Liver (tissue), 9 donors: Measurements from ENCODE around the gene LAMTOR2. TPM values are rescaled to one million over a fixed set of nuclear protein-coding genes. Genes with fewer than 3 reads are reported as not detected.

ENCODE experiments used
- DNase-seq: peaks from one replicate; pipeline ENCODE4 v3.0.0-alpha.2; 2017; ENCODE audit warnings: low spot score
- H3K27ac ChIP-seq, 2 donors: one replicate each; pipeline ENCODE4 v1.7.0; 2013; ENCODE audit warnings: inconsistent platforms in 2 of 2, low read length in 2 of 2, control low read depth in 1 of 2, low read depth in 1 of 2, mild to moderate bottlenecking in 1 of 2
- H3K27me3 ChIP-seq, 4 donors: one replicate each; pipeline versions ENCODE4 v1.6.1 to v1.7.0; 2013; ENCODE audit warnings: low read length in 3 of 4, inconsistent platforms in 1 of 4, mild to moderate bottlenecking in 1 of 4, moderate library complexity in 1 of 4; ENCODE audit not compliant: control insufficient read depth in 4 of 4, insufficient read depth in 4 of 4
- H3K36me3 ChIP-seq, 4 donors: one replicate each; pipeline versions ENCODE4 v1.6.1 to v1.7.0; 2013; ENCODE audit warnings: low read length in 3 of 4, mild to moderate bottlenecking in 3 of 4, low read depth in 1 of 4, moderate library complexity in 1 of 4; ENCODE audit not compliant: control insufficient read depth in 4 of 4, insufficient read depth in 3 of 4
- H3K4me1 ChIP-seq, 4 donors: one replicate each; pipeline versions ENCODE4 v1.6.1 to v1.7.0; 2013; ENCODE audit warnings: low read length in 3 of 4, mild to moderate bottlenecking in 3 of 4, moderate library complexity in 1 of 4; ENCODE audit not compliant: control insufficient read depth in 4 of 4, insufficient read depth in 4 of 4
- H3K4me3 ChIP-seq, 3 donors: one replicate each; pipeline versions ENCODE4 v1.6.1 to v1.7.0; 2013; ENCODE audit warnings: low read length in 3 of 3, control low read depth in 1 of 3, low read depth in 1 of 3, mild to moderate bottlenecking in 1 of 3
- H3K9ac ChIP-seq, 2 donors: one replicate each; pipeline ENCODE4 v1.7.0; 2013; ENCODE audit warnings: low read length in 2 of 2, mild to moderate bottlenecking in 2 of 2, moderate library complexity in 2 of 2, control low read depth in 1 of 2, low read depth in 1 of 2
- H3K9me3 ChIP-seq, 4 donors: one replicate each; pipeline versions ENCODE4 v1.6.1 to v1.7.0; 2013; ENCODE audit warnings: low read length in 3 of 4; ENCODE audit not compliant: control insufficient read depth in 4 of 4
- ATF3 ChIP-seq: IDR thresholded peaks from 2 replicates; pipeline ENCODE4 v1.6.1; 2016; ENCODE audit warnings: antibody characterized with exemption
- CTCF ChIP-seq: fragments of 150-350 bp; IDR thresholded peaks from 2 replicates; pipeline ENCODE4 v1.5.1; 2017; ENCODE audit warnings: improper control_type of control experiment, low read depth, low read length; ENCODE audit not compliant: missing input control
- EGR1 ChIP-seq, 2 donors: IDR thresholded peaks; 2 replicates each; pipeline ENCODE4 v1.6.1; 2016 to 2018; ENCODE audit warnings: antibody characterized with exemption in 2 of 2, low read depth in 2 of 2
- FOXA1 ChIP-seq: IDR thresholded peaks from 2 replicates; pipeline ENCODE4 v1.6.1; 2016; ENCODE audit warnings: antibody characterized with exemption
- FOXA2 ChIP-seq: IDR thresholded peaks from 2 replicates; pipeline ENCODE4 v1.6.1; 2016; ENCODE audit warnings: antibody characterized with exemption
- GABPA ChIP-seq, 2 donors: IDR thresholded peaks in 1 of 2; conservative IDR thresholded peaks in 1 of 2; 2 replicates each; pipeline ENCODE4 v1.6.1; 2016; ENCODE audit warnings: antibody characterized with exemption in 2 of 2, mild to moderate bottlenecking in 1 of 2, moderate library complexity in 1 of 2
- HNF4A ChIP-seq, 2 donors: conservative IDR thresholded peaks; 2 replicates each; pipeline ENCODE4 v1.6.1; 2016; ENCODE audit warnings: antibody characterized with exemption in 2 of 2, mild to moderate bottlenecking in 2 of 2
- HNF4G ChIP-seq: IDR thresholded peaks from 2 replicates; pipeline ENCODE4 v1.6.1; 2016; ENCODE audit warnings: antibody characterized with exemption
- JUND ChIP-seq, 2 donors: IDR thresholded peaks; 2 replicates each; pipeline ENCODE4 v1.6.1; 2016; ENCODE audit warnings: antibody characterized with exemption in 2 of 2
- MAX ChIP-seq: IDR thresholded peaks from 2 replicates; pipeline ENCODE4 v1.6.1; 2016; ENCODE audit warnings: antibody characterized with exemption
- NR2F2 ChIP-seq: IDR thresholded peaks from 2 replicates; pipeline ENCODE4 v1.6.1; 2016; ENCODE audit warnings: antibody characterized with exemption
- RAD21 ChIP-seq, 2 donors: IDR thresholded peaks; 2 replicates each; pipeline ENCODE4 v1.6.1; 2016; ENCODE audit warnings: antibody characterized with exemption in 2 of 2, mild to moderate bottlenecking in 2 of 2
- REST ChIP-seq: IDR thresholded peaks from 2 replicates; pipeline ENCODE4 v1.6.1; 2016; ENCODE audit warnings: antibody characterized with exemption, mild to moderate bottlenecking
- RXRA ChIP-seq, 2 donors: IDR thresholded peaks; 2 replicates each; pipeline ENCODE4 v1.6.1; 2017 to 2018; ENCODE audit warnings: antibody characterized with exemption in 2 of 2, mild to moderate bottlenecking in 1 of 2
- SP1 ChIP-seq: IDR thresholded peaks from 2 replicates; pipeline ENCODE4 v1.6.1; 2018; ENCODE audit warnings: antibody characterized with exemption, mild to moderate bottlenecking
- TAF1 ChIP-seq: conservative IDR thresholded peaks from 2 replicates; pipeline ENCODE4 v1.6.1; 2016; ENCODE audit warnings: antibody characterized with exemption, mild to moderate bottlenecking
- YY1 ChIP-seq: IDR thresholded peaks from 2 replicates; pipeline ENCODE4 v1.6.1; 2016; ENCODE audit warnings: antibody characterized with exemption, mild to moderate bottlenecking
- ZBTB33 ChIP-seq: IDR thresholded peaks from 2 replicates; pipeline ENCODE4 v1.6.1; 2016; ENCODE audit warnings: antibody characterized with exemption
- WGBS: extraction: QIAGEN DNeasy Blood & Tissue Kit; methylation state at CpG from one replicate; pipeline ENCODE4 v1.1.7; 2013; 5-methylcytosine and 5-hydroxymethylcytosine counted together
- polyA plus RNA-seq, 2 donors: library from polyadenylated mRNA; stranded (reverse) in 1 of 2; unstranded in 1 of 2; fragments of 200-250 nt in 1 of 2; fragments of >200 nt in 1 of 2; fragmentation: Nextera tagmentation in 1 of 2; extraction: Ambion mirVana in 1 of 2; gene quantifications; one replicate each; pipeline versions ENCODE4 v1.2.1 to v1.2.3, GENCODE V29; 2013 to 2015
- total RNA-seq, 2 donors: library from RNA; depleted of rRNA; stranded (reverse); fragments of >200 nt; gene quantifications; one replicate each; pipeline ENCODE4 v1.2.3, GENCODE V29; 2014
- donor health status: healthy.
- donor health status: healthy.
- donor health status: healthy.
- donor health status: healthy.
- donor health status: healthy.

LAMTOR2 gene
- total and polyA plus RNA-seq, 4 donors = 30.4 to 152 (median 79.0) TPM

- 53% methylated on average over 3 of the region's 3 CpGs for WGBS
- Histone ChIP-seq H3K36me3 (no peaks in the 10 kb centered on the region), H3K27ac (peak overlapping the region; percentile 78 to 86), H3K9ac (no peak overlapping the region), H3K9me3 (no peaks in the 10 kb centered on the region), H3K4me3 (peak overlapping the region in 1 of 3 donors; percentile 15), H3K27me3 (no peaks in the 10 kb centered on the region), H3K4me1 (peaks cover 8 to 25% (median 17%) of the 10 kb centered on the region in 4 donors)
- DNase-seq = no peak
- TF ChIP-seq SP1 (peak; percentile 88), GABPA (IDR thresholded peaks at IDR 0.05 in 1 of 2, conservative IDR thresholded peaks at IDR 0.05 in 1 of 2) (peak in 1 of 2 donors; percentile 73), YY1 (peak; percentile 78), RXRA (IDR thresholded peaks at IDR 0.05) (peak; percentile 96 to 99), MAX (peak; percentile 84), TAF1 (peak; percentile 53), FOXA1 (no peak), REST (peak; percentile 75), NR2F2 (peak; percentile 89), ZBTB33 (peak; percentile 86), ATF3 (peak; percentile 98), EGR1 (IDR thresholded peaks at IDR 0.05; ENCODE audit: low read depth in 2 of 2) (peak in 1 of 2 donors; percentile 30), HNF4A (conservative IDR thresholded peaks at IDR 0.05) (peak; percentile 95 to 98), RAD21 (IDR thresholded peaks at IDR 0.05) (peak; percentile 39 to 46), HNF4G (peak; percentile 67), JUND (IDR thresholded peaks at IDR 0.05) (peak; percentile 49 to 89), CTCF (no peak), FOXA2 (peak; percentile 48)
These were observed 15.2 kb downstream of the LAMTOR2 start for GRCh38 chr1:156069490-156070455.
